Upper lobe of left lung (tissue), 6 donors: ENCODE results near the gene SNAP47. TPM values are rescaled to one million over a fixed set of nuclear protein-coding genes. Genes with fewer than 3 reads are reported as not detected.

Source experiments
- ATAC-seq, 2 donors: fragments of 200-7000 bp; cut with Tn5 transposase; one replicate each; pipeline ENCODE4 v1.9.1; 2022; ENCODE audit warnings: mild to moderate bottlenecking in 2 of 2, moderate library complexity in 2 of 2; ENCODE audit not compliant: low FRiP score in 2 of 2
- DNase-seq, 2 donors: peaks; one replicate each; pipeline ENCODE4 v3.0.0-alpha.2; 2019 to 2020
- H3K27ac ChIP-seq, 4 donors: fragments of 200-600 bp; sonication (generic); one replicate each; pipeline ENCODE4 v1.5.1; 2016 to 2019
- H3K27me3 ChIP-seq, 4 donors: fragments of 200-600 bp; sonication (generic); one replicate each; pipeline ENCODE4 v1.5.1; 2017 to 2019
- H3K36me3 ChIP-seq, 4 donors: fragments of 200-600 bp; sonication (generic); one replicate each; pipeline ENCODE4 v1.5.1; 2016 to 2019
- H3K4me1 ChIP-seq, 4 donors: fragments of 200-600 bp; sonication (generic); one replicate each; pipeline ENCODE4 v1.5.1; 2018 to 2019
- H3K4me3 ChIP-seq, 4 donors: fragments of 200-600 bp; sonication (generic); one replicate each; pipeline ENCODE4 v1.5.1; 2017 to 2019; ENCODE audit warnings: mild to moderate bottlenecking in 2 of 4, moderate library complexity in 1 of 4
- H3K9me3 ChIP-seq, 4 donors: fragments of 200-600 bp; sonication (generic); one replicate each; pipeline ENCODE4 v1.5.1; 2018 to 2019
- EP300 ChIP-seq, 4 donors: sonication (generic); formaldehyde crosslinking; IDR thresholded peaks; one replicate each; pipeline ENCODE4 v1.5.1; 2017; ENCODE audit warnings: antibody characterized with exemption in 4 of 4, control low read depth in 2 of 4
- POLR2A ChIP-seq, 4 donors: fragments of 450-650 bp; IDR thresholded peaks; one replicate each; pipeline ENCODE4 v1.5.1; 2016 to 2017; ENCODE audit warnings: antibody characterized with exemption in 4 of 4, mild to moderate bottlenecking in 2 of 4
- POLR2AphosphoS5 ChIP-seq, 2 donors: sonication (generic); formaldehyde crosslinking; IDR thresholded peaks; one replicate each; pipeline ENCODE4 v1.5.1; 2017; ENCODE audit warnings: antibody characterized with exemption in 2 of 2
- WGBS, 2 donors: methylation state at CpG; one replicate each; pipeline ENCODE4 v1.1.5; 2017 to 2018; 5-methylcytosine and 5-hydroxymethylcytosine counted together
- total RNA-seq, 6 donors: library from RNA; depleted of rRNA in 4 of 6; stranded (reverse); fragments of >200 nt in 4 of 6; gene quantifications; one replicate each; pipeline versions ENCODE4 v1.1.0 to v1.2.1, GENCODE V29; 2016 to 2021
- TF ChIP-seq, protein P1 (sequence below), 6 experiments: fragments of 450-650 bp in 4 of 6; fragments of 200-600 bp in 2 of 6; sonication (generic) in 2 of 6; IDR thresholded peaks; one replicate each; pipeline ENCODE4 v1.5.1; 2016 to 2019; ENCODE audit warnings: antibody characterized with exemption in 6 of 6
- donor health status: DM: no; HTN: no; CAD: no; lungs with moderate emphysema.
- donor health status: DM: no; HTN: yes; CAD: no; lungs with severe emphysema.

Gene SNAP47
- total RNA-seq, 6 donors from 2014 or later = 26.7 to 62.9 (median 35.1) TPM

DNA sequence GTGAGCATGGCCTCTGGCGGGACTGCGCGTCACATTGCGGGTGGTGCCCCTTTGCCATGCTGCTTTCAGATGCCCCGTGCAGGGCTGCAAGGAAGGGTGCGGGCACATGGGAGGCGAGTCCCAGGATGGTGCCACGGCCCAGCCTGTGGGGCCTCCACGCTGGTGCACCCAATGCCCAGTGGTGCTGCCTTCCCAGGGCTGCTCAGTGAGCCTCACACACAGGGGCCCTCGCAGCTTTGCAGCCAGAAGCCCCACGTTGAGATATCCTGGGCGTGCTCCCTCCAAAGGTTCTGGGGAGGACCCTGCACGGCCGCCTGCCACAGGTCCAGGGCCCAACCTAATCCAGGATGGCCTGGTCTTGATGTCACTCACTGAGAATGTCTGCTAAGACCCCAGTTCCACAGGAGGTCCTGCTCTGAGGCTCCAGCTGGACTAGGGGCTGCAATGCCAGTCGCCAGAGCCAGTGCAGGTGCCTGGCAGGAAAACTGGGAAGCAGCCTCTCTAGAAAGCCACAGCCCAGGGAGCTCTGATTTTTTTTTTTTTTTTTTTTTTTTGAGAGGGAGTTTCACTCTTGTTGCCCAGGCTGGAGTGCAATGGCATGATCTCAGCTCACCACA, 46.2 kb downstream of the SNAP47 start:
- peak in 1 of 2 donors; percentile 72 for DNase-seq
- ATAC-seq = no peak
- TF ChIP-seq, protein P1, sequence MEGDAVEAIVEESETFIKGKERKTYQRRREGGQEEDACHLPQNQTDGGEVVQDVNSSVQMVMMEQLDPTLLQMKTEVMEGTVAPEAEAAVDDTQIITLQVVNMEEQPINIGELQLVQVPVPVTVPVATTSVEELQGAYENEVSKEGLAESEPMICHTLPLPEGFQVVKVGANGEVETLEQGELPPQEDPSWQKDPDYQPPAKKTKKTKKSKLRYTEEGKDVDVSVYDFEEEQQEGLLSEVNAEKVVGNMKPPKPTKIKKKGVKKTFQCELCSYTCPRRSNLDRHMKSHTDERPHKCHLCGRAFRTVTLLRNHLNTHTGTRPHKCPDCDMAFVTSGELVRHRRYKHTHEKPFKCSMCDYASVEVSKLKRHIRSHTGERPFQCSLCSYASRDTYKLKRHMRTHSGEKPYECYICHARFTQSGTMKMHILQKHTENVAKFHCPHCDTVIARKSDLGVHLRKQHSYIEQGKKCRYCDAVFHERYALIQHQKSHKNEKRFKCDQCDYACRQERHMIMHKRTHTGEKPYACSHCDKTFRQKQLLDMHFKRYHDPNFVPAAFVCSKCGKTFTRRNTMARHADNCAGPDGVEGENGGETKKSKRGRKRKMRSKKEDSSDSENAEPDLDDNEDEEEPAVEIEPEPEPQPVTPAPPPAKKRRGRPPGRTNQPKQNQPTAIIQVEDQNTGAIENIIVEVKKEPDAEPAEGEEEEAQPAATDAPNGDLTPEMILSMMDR (IDR thresholded peaks at IDR 0.05) = no peak
- TF ChIP-seq EP300 (IDR thresholded peaks at IDR 0.05) (no peak), POLR2AphosphoS5 (IDR thresholded peaks at IDR 0.05) (no peak), POLR2A (IDR thresholded peaks at IDR 0.05) (no peak)
- no peak overlapping the region for H3K27ac ChIP-seq
- WGBS, 2 donors = 86 to 97% methylated on average over 9 to 13 of the region's 15 CpGs
- no peaks in the 10 kb centered on the region for H3K27me3 ChIP-seq
- no peaks in the 10 kb centered on the region for H3K9me3 ChIP-seq
- peaks cover 0 to 22% (median 9%) of the 10 kb centered on the region in 4 donors for H3K36me3 ChIP-seq
- H3K4me1 ChIP-seq = peaks cover 3 to 4% (median 4%) of the 10 kb centered on the region in 4 donors
- no peak overlapping the region for H3K4me3 ChIP-seq

DNA sequence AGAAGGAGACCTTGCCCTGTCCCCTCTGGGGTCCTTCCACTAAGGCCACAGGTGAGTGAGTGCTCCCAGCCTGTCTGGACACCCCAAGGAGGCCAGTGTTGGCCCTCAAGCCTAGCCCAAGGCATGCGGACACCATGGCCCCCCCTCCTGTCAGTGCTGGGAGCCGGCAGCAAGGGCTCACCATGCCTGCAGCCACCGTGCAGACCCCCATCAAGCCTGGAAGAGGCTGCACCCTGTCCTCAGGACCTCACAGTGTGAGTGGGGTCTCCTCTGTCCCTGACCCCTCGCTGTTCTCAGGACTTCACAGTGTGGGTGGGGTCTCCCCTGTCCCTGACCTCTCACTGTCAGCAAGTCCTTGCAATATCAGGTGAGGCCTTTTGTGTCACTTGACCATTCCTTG, 47.0 kb downstream of the SNAP47 start:
- WGBS, 2 donors = 80 to 94% methylated on average over 1 to 4 of the region's 4 CpGs
- ATAC-seq (no peak), DNase-seq (no peak)
- Histone ChIP-seq H3K27me3 (no peaks in the 10 kb centered on the region), H3K36me3 (peaks cover 0 to 19% (median 8%) of the 10 kb centered on the region in 4 donors), H3K4me1 (peaks cover 11 to 12% (median 12%) of the 10 kb centered on the region in 4 donors), H3K4me3 (no peak overlapping the region), H3K9me3 (no peaks in the 10 kb centered on the region), H3K27ac (no peak overlapping the region)
- TF ChIP-seq POLR2A (IDR thresholded peaks at IDR 0.05) (no peak), POLR2AphosphoS5 (IDR thresholded peaks at IDR 0.05) (no peak), EP300 (IDR thresholded peaks at IDR 0.05) (no peak)
- TF ChIP-seq, protein P1 (IDR thresholded peaks at IDR 0.05) = no peak

DNA sequence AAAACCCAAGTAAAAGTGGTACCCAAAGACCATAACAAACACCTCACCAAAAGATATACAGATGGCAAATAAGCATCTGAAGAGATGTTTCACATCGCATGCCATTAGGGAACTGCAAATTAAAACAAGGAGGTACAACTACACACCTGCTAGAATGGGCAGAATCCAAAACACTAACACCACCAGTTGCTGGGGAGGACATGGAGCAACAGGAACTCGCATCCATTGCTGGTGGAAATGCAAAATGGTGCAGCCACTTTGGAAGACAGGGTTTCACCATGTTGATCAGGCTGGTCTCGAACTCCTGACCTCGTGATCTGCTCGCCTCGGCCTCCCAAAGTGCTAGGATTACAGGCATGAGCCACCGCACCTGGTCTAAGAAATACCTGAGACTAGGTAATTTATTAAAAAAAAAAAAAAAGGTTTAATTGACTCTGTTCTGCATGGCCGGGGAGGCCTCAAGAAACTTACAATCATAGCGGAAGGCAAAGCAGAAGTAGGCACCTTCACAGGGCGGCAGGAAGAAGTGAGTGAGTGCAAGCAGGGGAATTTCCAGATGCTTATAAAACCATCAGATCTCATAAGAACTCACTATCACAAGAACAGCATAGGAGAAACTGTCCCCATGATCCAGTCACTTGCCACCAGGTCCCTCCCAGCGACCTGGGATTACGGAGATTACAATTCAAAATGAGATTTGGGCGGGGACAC, 50.0 kb downstream of the SNAP47 start:
- Histone ChIP-seq H3K9me3 (no peaks in the 10 kb centered on the region), H3K27ac (no peak overlapping the region), H3K4me1 (peaks cover 19 to 30% (median 23%) of the 10 kb centered on the region in 4 donors), H3K4me3 (no peak overlapping the region), H3K36me3 (peaks cover 0 to 13% (median 8%) of the 10 kb centered on the region in 4 donors), H3K27me3 (no peaks in the 10 kb centered on the region)
- TF ChIP-seq POLR2AphosphoS5 (IDR thresholded peaks at IDR 0.05) = no peak
- TF ChIP-seq, protein P1 (IDR thresholded peaks at IDR 0.05) = no peak
- no peak for TF ChIP-seq EP300 (IDR thresholded peaks at IDR 0.05)
- no peak for TF ChIP-seq POLR2A (IDR thresholded peaks at IDR 0.05)
- no peak for ATAC-seq
- 87 to 94% methylated on average over 13 of the region's 13 CpGs for WGBS, 2 donors
- DNase-seq = no peak

DNA sequence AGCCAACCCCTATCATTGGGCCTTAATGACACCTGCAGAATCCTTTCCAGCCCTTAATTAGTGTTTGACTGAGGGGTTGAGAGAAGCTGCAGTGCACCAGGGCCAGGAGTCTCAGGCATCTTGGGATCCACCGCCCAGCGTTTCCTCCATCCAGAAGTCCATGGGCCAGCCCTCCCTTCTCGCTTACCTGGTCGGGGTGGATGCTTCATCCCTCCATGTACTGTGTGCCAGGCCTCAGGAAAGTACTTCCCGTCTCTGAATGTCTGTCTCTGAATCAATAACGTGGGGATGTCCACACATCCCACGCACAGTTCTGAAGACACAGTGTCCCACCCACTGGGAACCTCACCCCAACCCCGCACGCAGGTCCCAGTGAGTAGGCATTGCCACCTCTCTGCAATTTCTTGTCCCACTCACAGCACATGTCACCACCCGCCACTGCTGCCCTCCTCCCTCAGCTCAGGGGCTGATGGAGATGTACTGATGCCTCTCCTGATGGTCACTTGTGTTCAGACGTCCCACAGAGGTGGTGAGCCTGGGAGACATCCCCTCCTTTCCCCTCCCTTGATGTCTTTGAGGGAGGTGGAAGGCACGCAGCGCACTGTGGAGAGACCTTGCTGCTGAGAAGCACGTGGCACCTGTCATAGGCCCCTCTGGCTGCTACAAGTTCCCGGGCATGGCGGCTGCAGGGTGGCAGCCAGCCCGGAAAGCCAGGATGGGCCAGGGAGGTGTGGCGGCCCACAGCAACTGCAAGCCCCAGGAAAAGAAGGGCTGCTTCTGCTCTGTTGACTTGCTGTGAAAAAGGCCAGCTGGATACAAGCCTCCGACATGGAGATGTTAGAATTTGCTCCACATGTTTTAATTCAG, 50.8 kb downstream of the SNAP47 start:
- Histone ChIP-seq H3K36me3 (peaks cover 0 to 5% (median 3%) of the 10 kb centered on the region in 4 donors), H3K27ac (no peak overlapping the region), H3K9me3 (no peaks in the 10 kb centered on the region), H3K4me3 (no peak overlapping the region), H3K27me3 (no peaks in the 10 kb centered on the region), H3K4me1 (peaks cover 19 to 30% (median 23%) of the 10 kb centered on the region in 4 donors)
- ATAC-seq = no peak
- TF ChIP-seq POLR2A (IDR thresholded peaks at IDR 0.05) (no peak), EP300 (IDR thresholded peaks at IDR 0.05) (no peak), POLR2AphosphoS5 (IDR thresholded peaks at IDR 0.05) (no peak)
- TF ChIP-seq, protein P1 (IDR thresholded peaks at IDR 0.05) = no peak
- no peak for DNase-seq
- 69 to 79% methylated on average over 11 to 18 of the region's 19 CpGs for WGBS, 2 donors
